Erythroblast (primary cell): ENCODE measurements around the gene PHYHD1.
"Not testable (repeated sequence)": the region's sequence is repeated elsewhere in the genome, so short reads cannot be mapped to it uniquely, and the experiment has no call there.

Experiments
- GATA1 ChIP-seq: IDR thresholded peaks from 2 replicates; pipeline ENCODE4 v1.6.1; 2011; ENCODE audit warnings: low read depth, mild to moderate bottlenecking, control low read depth, low read length, moderate library complexity
- POLR2A ChIP-seq: IDR thresholded peaks from 2 replicates; pipeline ENCODE4 v1.6.1; 2011; ENCODE audit warnings: mild to moderate bottlenecking, low read length

DNA sequence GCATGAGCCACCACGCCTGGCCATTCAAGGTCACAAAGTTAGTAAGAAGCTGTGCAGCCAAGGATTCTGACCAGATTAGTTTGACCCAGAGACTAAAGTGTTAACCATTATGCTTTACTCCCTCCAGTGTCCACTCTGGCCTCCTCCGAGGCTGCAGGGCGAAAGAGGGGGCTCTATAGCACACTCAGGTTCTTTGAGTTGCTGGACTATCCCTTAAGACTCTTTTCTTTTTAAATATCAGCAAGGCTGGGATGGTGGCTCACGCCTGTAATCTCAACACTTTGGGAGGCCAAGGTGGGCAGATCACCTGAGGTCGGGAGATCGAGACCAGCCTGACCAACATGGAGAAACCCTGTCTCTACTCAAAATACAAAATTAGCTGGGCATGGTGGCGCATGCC, 24.2 kb downstream of the PHYHD1 start:
- not testable (repeated sequence) for TF ChIP-seq POLR2A, GATA1
